H1 (cell line): ENCODE data around the gene ELFN2. TPM values are rescaled to one million over a fixed set of nuclear protein-coding genes. Genes with fewer than 3 reads are reported as not detected.

Source experiments
- CTCF ChIA-PET: fragments of 300-600 bp; sonication (Branson Sonifier 250); formaldehyde crosslinking; loops from one replicate; lab custom pipeline; 2021; ENCODE audit not compliant: partially characterized antibody; lab: Charles Lee
- POLR2A ChIA-PET: fragments of 300-600 bp; sonication (Branson Sonifier 250); formaldehyde crosslinking; loops from one replicate; lab custom pipeline; 2021; ENCODE audit warnings: inconsistent platforms; ENCODE audit not compliant: partially characterized antibody; lab: Charles Lee
- DNase-seq, 2 experiments: peaks; one replicate each; pipeline versions ENCODE4 v3.0.0 to v3.0.0-alpha.2; 2010 to 2022; ENCODE audit warnings: low spot score in 2 of 2, low read depth in 1 of 2, mixed read lengths in 1 of 2
- FAIRE-seq: peaks from 2 replicates; lab custom pipeline; 2011; peaks lifted over from hg19 to GRCh38; lab: Jason Lieb, UNC
- H2AFZ ChIP-seq: 2 replicates; pipeline ENCODE4 v1.8.1; 2012; ENCODE audit warnings: low read length, inconsistent platforms
- H2AK5ac ChIP-seq: 2 replicates; pipeline ENCODE4 v1.6.1; 2013; ENCODE audit warnings: low read depth, low read length
- H2BK120ac ChIP-seq: replicated peaks from 2 replicates; pipeline ENCODE3; 2013; ENCODE audit warnings: low read depth, low read length, inconsistent platforms
- H2BK12ac ChIP-seq: 2 replicates; pipeline ENCODE4 v1.6.1; 2013; ENCODE audit warnings: low read depth, low read length
- H2BK15ac ChIP-seq: 2 replicates; pipeline ENCODE4 v1.6.1; 2013; ENCODE audit warnings: low read length
- H2BK20ac ChIP-seq: 2 replicates; pipeline ENCODE4 v1.6.1; 2013; ENCODE audit warnings: low read length
- H2BK5ac ChIP-seq: 2 replicates; pipeline ENCODE4 v1.6.1; 2013; ENCODE audit warnings: low read depth, low read length
- H3K14ac ChIP-seq: 2 replicates; pipeline ENCODE4 v1.6.1; 2013; ENCODE audit warnings: inconsistent platforms; ENCODE audit not compliant: insufficient read length
- H3K18ac ChIP-seq: 2 replicates; pipeline ENCODE4 v1.6.1; 2013; ENCODE audit warnings: low read length; ENCODE audit errors: extremely low read depth
- H3K23ac ChIP-seq: 2 replicates; pipeline ENCODE4 v1.6.1; 2013; ENCODE audit warnings: inconsistent platforms; ENCODE audit not compliant: insufficient read length
- H3K23me2 ChIP-seq: 2 replicates; pipeline ENCODE4 v1.6.1; 2013; ENCODE audit warnings: low read depth, low read length
- H3K27ac ChIP-seq: 2 replicates; pipeline ENCODE4 v1.6.1; 2011; ENCODE audit warnings: low read depth, low read length, inconsistent platforms
- H3K27me3 ChIP-seq, 4 experiments: replicated peaks in 1 of 4; 1 replicate in 1 of 4; 2 replicates in 3 of 4; pipeline versions ENCODE4 v1.6.1 to v1.8.1; 2011 to 2013; ENCODE audit warnings: low read length in 3 of 4, mild to moderate bottlenecking in 3 of 4, inconsistent platforms in 2 of 4, mixed read lengths in 2 of 4, moderate library complexity in 1 of 4; ENCODE audit not compliant: control insufficient read depth in 3 of 4, insufficient read depth in 3 of 4; ENCODE audit errors: extremely low read depth in 1 of 4
- H3K36me3 ChIP-seq, 4 experiments: 2 replicates each; pipeline versions ENCODE4 v1.6.1 to v1.8.1; 2011 to 2013; ENCODE audit warnings: mild to moderate bottlenecking in 4 of 4, low read length in 3 of 4, moderate library complexity in 2 of 4, control low read depth in 1 of 4, inconsistent platforms in 1 of 4; ENCODE audit not compliant: insufficient read depth in 4 of 4, control insufficient read depth in 2 of 4
- H3K4ac ChIP-seq: replicated peaks from 2 replicates; pipeline ENCODE3; 2013; ENCODE audit warnings: low read length, low read depth, mixed read lengths, inconsistent platforms; ENCODE audit not compliant: insufficient read length
- H3K4me1 ChIP-seq, 4 experiments: replicated peaks in 1 of 4; 1 replicate in 1 of 4; 2 replicates in 3 of 4; pipeline versions ENCODE4 v1.6.1 to v1.8.1; 2011 to 2013; ENCODE audit warnings: low read length in 3 of 4, inconsistent platforms in 2 of 4, mixed read lengths in 1 of 4; ENCODE audit not compliant: insufficient read depth in 4 of 4, control insufficient read depth in 3 of 4
- H3K4me2 ChIP-seq, 2 experiments: 2 replicates each; pipeline versions ENCODE4 v1.6.1 to v1.8.1; 2011 to 2013; ENCODE audit warnings: low read depth in 2 of 2, low read length in 2 of 2, control low read depth in 1 of 2, inconsistent platforms in 1 of 2, mild to moderate bottlenecking in 1 of 2; ENCODE audit not compliant: insufficient read depth in 1 of 2
- H3K4me3 ChIP-seq, 4 experiments: fragments of 200-600, 300-600 bp in 1 of 4; sonication (generic), shearing (Covaris generic), sonication (Bioruptor Twin) in 1 of 4; 2 replicates each; pipeline versions ENCODE4 v1.5.1 to v1.8.1; 2011 to 2016; ENCODE audit warnings: low read length in 4 of 4, low read depth in 3 of 4, control low read depth in 2 of 4, inconsistent platforms in 2 of 4, mild to moderate bottlenecking in 2 of 4, mixed read lengths in 1 of 4, moderate library complexity in 1 of 4; ENCODE audit not compliant: insufficient read depth in 2 of 4; ENCODE audit errors: extremely low read depth in 1 of 4
- H3K56ac ChIP-seq: replicated peaks from 2 replicates; pipeline ENCODE3; 2013; ENCODE audit warnings: low read depth, mild to moderate bottlenecking, mixed read lengths, low read length, inconsistent platforms; ENCODE audit not compliant: insufficient read length
- H3K79me1 ChIP-seq: 2 replicates; pipeline ENCODE4 v1.6.1; 2013; ENCODE audit warnings: low read depth, low read length, control low read depth
- H3K79me2 ChIP-seq, 2 experiments: 2 replicates each; pipeline versions ENCODE4 v1.6.1 to v1.8.1; 2012 to 2013; ENCODE audit warnings: low read length in 2 of 2, mild to moderate bottlenecking in 2 of 2, inconsistent platforms in 1 of 2; ENCODE audit not compliant: insufficient read depth in 2 of 2, control insufficient read depth in 1 of 2
- H3K9ac ChIP-seq, 4 experiments: replicated peaks in 1 of 4; 1 replicate in 1 of 4; 2 replicates in 3 of 4; pipeline versions ENCODE4 v1.6.1 to v1.8.1; 2011 to 2013; ENCODE audit warnings: low read depth in 3 of 4, low read length in 3 of 4, control low read depth in 2 of 4, mild to moderate bottlenecking in 2 of 4, moderate library complexity in 2 of 4, inconsistent platforms in 1 of 4; ENCODE audit errors: extremely low read depth in 1 of 4
- H3K9me3 ChIP-seq, 2 experiments: 2 replicates each; pipeline versions ENCODE4 v1.6.1 to v1.8.1; 2012 to 2013; ENCODE audit warnings: mild to moderate bottlenecking in 2 of 2, moderate library complexity in 2 of 2, control low read depth in 1 of 2, inconsistent platforms in 1 of 2, low read depth in 1 of 2, low read length in 1 of 2, mixed read lengths in 1 of 2; ENCODE audit not compliant: insufficient read depth in 2 of 2
- H4K20me1 ChIP-seq, 2 experiments: replicated peaks in 1 of 2; 2 replicates each; pipeline versions ENCODE3 to v1.8.1; 2011 to 2013; ENCODE audit warnings: inconsistent platforms in 2 of 2, low read length in 2 of 2, mild to moderate bottlenecking in 1 of 2; ENCODE audit not compliant: insufficient read depth in 2 of 2, control insufficient read depth in 1 of 2
- H4K5ac ChIP-seq: 2 replicates; pipeline ENCODE4 v1.6.1; 2013; ENCODE audit warnings: low read length, low read depth, mixed read lengths, inconsistent platforms; ENCODE audit not compliant: insufficient read length
- H4K8ac ChIP-seq: 2 replicates; pipeline ENCODE4 v1.8.0; 2013; ENCODE audit warnings: mild to moderate bottlenecking, moderate library complexity, low read length, inconsistent platforms; ENCODE audit not compliant: insufficient read depth; ENCODE audit errors: extremely low read depth
- H4K91ac ChIP-seq: replicated peaks from 2 replicates; pipeline ENCODE3; 2013; ENCODE audit warnings: low read length, mixed read lengths, inconsistent platforms; ENCODE audit not compliant: insufficient read length
- BRCA1 ChIP-seq: IDR thresholded peaks from 2 replicates; pipeline ENCODE4 v1.6.1; 2012; ENCODE audit warnings: low read depth, low read length, improper control_type of control experiment
- CTBP2 ChIP-seq: IDR thresholded peaks from 2 replicates; pipeline ENCODE4 v1.7.0; 2011; ENCODE audit warnings: borderline replicate concordance, mild to moderate bottlenecking, moderate library complexity, mixed read lengths, low read length; ENCODE audit not compliant: insufficient read depth, insufficient read length
- PHF8 ChIP-seq: fragments of 200-600 bp; sonication (generic); conservative IDR thresholded peaks from 2 replicates; pipeline ENCODE4 v1.7.1; 2012; ENCODE audit warnings: low read depth, mild to moderate bottlenecking, inconsistent platforms, low read length, moderate library complexity
- RNF2 ChIP-seq: fragments of 200-900, 300-1000 bp; sonication (generic); IDR thresholded peaks from 2 replicates; pipeline ENCODE4 v1.7.1; 2016; ENCODE audit warnings: borderline replicate concordance, low read depth, mild to moderate bottlenecking, antibody characterized with exemption, low read length; ENCODE audit not compliant: poor library complexity, severe bottlenecking; ENCODE audit errors: missing control alignments
- ZNF274 ChIP-seq: IDR thresholded peaks from 2 replicates; pipeline ENCODE4 v1.7.0; 2012; ENCODE audit warnings: low read length, borderline replicate concordance; ENCODE audit errors: extremely low read depth
- WGBS, 2 experiments: shearing (Covaris generic) in 1 of 2; methylation state at CpG; one replicate each; pipeline versions ENCODE4 v1.1.6 to v1.1.7; 2013 to 2015; ENCODE audit warnings: low lambda C conversion rate in 2 of 2, mixed read lengths in 2 of 2, inconsistent platforms in 1 of 2, low coverage in 1 of 2, missing lambda C conversion rate in 1 of 2; ENCODE audit not compliant: insufficient replicate concordance in 2 of 2, insufficient coverage in 1 of 2, insufficient read length in 1 of 2; ENCODE audit errors: extremely low coverage in 1 of 2, missing lambda C conversion rate in 1 of 2; 5-methylcytosine and 5-hydroxymethylcytosine counted together
- polyA plus RNA-seq, 7 experiments: library from polyadenylated mRNA; depleted of rRNA in 3 of 7; stranded (reverse) in 5 of 7; unstranded in 2 of 7; fragments of >200 nt in 5 of 7; fragments of 200-250 nt in 2 of 7; gene quantifications; 1 replicate in 5 of 7; 2 replicates in 1 of 7; 4 replicates in 1 of 7; pipeline versions ENCODE4 v1.2.1 to v1.2.3, GENCODE V29; 2011 to 2013; ENCODE audit warnings: missing spikeins in 2 of 7, mixed read lengths in 2 of 7
- total RNA-seq: library from RNA; stranded (reverse); fragmentation: NEBNext Ultra II Directional; extraction: Animal tissue kit (Norgen Biotek cat#: 25700); gene quantifications from 2 replicates; pipeline ENCODE4 v1.2.1, GENCODE V29; 2021
- TF ChIP-seq, protein P1 (sequence below), 3 experiments: IDR thresholded peaks; 1 replicate in 2 of 3; 2 replicates in 1 of 3; pipeline versions ENCODE4 v1.5.1 to v1.6.1; 2011; ENCODE audit warnings: low read length in 3 of 3, mild to moderate bottlenecking in 3 of 3, inconsistent platforms in 2 of 3, low read depth in 1 of 3, moderate library complexity in 1 of 3; ENCODE audit not compliant: insufficient read depth in 1 of 3; ENCODE audit errors: control extremely low read depth in 1 of 3
- TF ChIP-seq, protein P2 (sequence below): IDR thresholded peaks from 2 replicates; pipeline ENCODE4 v1.6.1; 2011; ENCODE audit warnings: low read length, improper control_type of control experiment

Gene ELFN2
- total and polyA plus RNA-seq, 2 of the 8 experiments (the other 6 are each of a cell fraction or from before 2014, with no cell fraction given): 0.63 to 0.88 TPM

DNA sequence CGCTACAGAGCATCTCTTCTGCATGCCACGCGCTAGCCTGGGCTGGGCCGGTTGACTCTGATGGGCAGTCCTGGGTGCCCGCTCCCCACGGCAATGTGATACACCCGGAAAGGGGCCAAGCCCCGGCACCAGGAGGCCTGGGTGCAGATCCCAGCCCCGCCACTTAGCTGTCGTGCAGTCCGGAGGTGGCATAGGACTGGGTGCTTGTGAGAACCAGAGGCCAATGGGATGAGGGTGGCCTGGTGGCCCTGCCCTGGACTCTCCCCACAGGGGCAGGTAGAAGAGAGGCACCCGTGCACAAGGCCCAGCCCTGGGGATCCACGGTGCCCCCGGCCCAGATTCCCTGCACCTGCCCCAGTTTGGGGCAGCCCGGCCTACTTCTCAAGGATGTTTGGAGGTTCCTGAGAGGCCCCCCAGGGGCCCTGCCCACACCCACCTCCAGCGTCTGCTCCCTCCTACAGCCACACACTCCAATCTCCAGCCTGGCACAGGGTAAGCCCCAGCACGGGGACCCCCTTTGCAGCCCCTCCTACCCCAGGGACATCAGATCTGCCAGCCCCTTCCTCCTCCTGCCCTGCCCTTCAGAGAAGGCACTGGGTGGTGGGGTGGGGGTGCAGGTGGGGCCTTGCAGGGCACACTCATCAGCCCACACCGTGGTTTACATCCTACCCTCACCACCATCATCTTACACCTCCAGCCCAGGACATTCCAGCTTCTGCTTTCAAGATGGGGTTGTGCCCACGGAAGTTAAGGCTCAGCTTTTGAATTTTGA is 78.0 kb downstream of the ELFN2 start:
- CTCF ChIA-PET: interaction anchor here (1.6 kb wide), 1 partner anchor 33 kb away, joined by 3 read pairs; no protein-coding TSS in a partner anchor
- TF ChIP-seq ZNF274 (no peak), CTBP2 (no peak), PHF8 (no peak), BRCA1 (no peak), RNF2 (no peak)
- TF ChIP-seq, protein P1, sequence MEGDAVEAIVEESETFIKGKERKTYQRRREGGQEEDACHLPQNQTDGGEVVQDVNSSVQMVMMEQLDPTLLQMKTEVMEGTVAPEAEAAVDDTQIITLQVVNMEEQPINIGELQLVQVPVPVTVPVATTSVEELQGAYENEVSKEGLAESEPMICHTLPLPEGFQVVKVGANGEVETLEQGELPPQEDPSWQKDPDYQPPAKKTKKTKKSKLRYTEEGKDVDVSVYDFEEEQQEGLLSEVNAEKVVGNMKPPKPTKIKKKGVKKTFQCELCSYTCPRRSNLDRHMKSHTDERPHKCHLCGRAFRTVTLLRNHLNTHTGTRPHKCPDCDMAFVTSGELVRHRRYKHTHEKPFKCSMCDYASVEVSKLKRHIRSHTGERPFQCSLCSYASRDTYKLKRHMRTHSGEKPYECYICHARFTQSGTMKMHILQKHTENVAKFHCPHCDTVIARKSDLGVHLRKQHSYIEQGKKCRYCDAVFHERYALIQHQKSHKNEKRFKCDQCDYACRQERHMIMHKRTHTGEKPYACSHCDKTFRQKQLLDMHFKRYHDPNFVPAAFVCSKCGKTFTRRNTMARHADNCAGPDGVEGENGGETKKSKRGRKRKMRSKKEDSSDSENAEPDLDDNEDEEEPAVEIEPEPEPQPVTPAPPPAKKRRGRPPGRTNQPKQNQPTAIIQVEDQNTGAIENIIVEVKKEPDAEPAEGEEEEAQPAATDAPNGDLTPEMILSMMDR (IDR thresholded peaks at IDR 0.05; ENCODE audit: control extremely low read depth in 1 of 3, insufficient read depth in 1 of 3, low read depth in 1 of 3, low read length in 3 of 3): no peak
- TF ChIP-seq, protein P2, sequence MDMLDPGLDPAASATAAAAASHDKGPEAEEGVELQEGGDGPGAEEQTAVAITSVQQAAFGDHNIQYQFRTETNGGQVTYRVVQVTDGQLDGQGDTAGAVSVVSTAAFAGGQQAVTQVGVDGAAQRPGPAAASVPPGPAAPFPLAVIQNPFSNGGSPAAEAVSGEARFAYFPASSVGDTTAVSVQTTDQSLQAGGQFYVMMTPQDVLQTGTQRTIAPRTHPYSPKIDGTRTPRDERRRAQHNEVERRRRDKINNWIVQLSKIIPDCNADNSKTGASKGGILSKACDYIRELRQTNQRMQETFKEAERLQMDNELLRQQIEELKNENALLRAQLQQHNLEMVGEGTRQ: no peak

More for the DNA sequence above, 78.0 kb downstream of the ELFN2 start:
- Histone ChIP-seq H3K56ac (no peak overlapping the region), H3K4me1 (peaks cover 0 to 4% (median 0%) of the 10 kb centered on the region in 4 experiments; a peak in 1 of 7 replicates), H2BK120ac (no peak overlapping the region), H3K4me3 (no peak overlapping the region), H4K91ac (no peak overlapping the region), H3K9ac (no peak overlapping the region), H4K5ac (no peak overlapping the region), H3K36me3 (no peaks in the 10 kb centered on the region), H3K4me2 (no peak overlapping the region), H3K27ac (no peak overlapping the region), H3K27me3 (no peaks in the 10 kb centered on the region), H3K23me2 (no peaks in the 10 kb centered on the region; the same call in 1 of the 2 replicates), H3K9me3 (no peaks in the 10 kb centered on the region), H2BK5ac (no peak overlapping the region; the same call in 1 of the 2 replicates), H2BK20ac (no peak overlapping the region), H3K14ac (no peak overlapping the region), H4K20me1 (no peaks in the 10 kb centered on the region), H4K8ac (no peak overlapping the region), H2AFZ (no peak overlapping the region), H3K4ac (no peak overlapping the region), H2AK5ac (no peak overlapping the region), H2BK12ac (no peak overlapping the region), H3K18ac (no peak overlapping the region), H3K79me2 (no peaks in the 10 kb centered on the region), H3K23ac (no peak overlapping the region), H2BK15ac (no peak overlapping the region), H3K79me1 (no peaks in the 10 kb centered on the region)
- FAIRE-seq: no peak
- 93% methylated on average over 19 of the region's 19 CpGs; no CpG with 5 or more reads in 1 of the 2 experiments for WGBS, 2 experiments
- POLR2A ChIA-PET: interaction anchor here (0.7 to 1.1 kb wide), 2 partner anchors 11 to 234 kb away, joined by 3 read pairs; no protein-coding TSS in a partner anchor
- DNase-seq: no peak
